Loucy (cell line): ENCODE measurements around the gene ALOX5AP.
A peak's percentile ranks its signal among the peaks of the same experiment; 100 is the strongest.

ENCODE experiments used
- H2AFZ ChIP-seq: fragments of 200-600 bp; sonication (generic); 2 replicates; pipeline ENCODE4 v1.6.0; 2016; ENCODE audit warnings: antibody characterized with exemption, mild to moderate bottlenecking, low read length, moderate library complexity
- H3F3A ChIP-seq: fragments of 200-600 bp; 2 replicates; pipeline ENCODE4 v1.6.0; 2016; ENCODE audit warnings: antibody characterized with exemption, low read depth, mild to moderate bottlenecking
- H3K27me3 ChIP-seq: fragments of 200-600 bp; sonication (generic); 2 replicates; pipeline ENCODE4 v1.6.1; 2014; ENCODE audit warnings: low read length, mild to moderate bottlenecking; ENCODE audit not compliant: insufficient read depth, poor library complexity, severe bottlenecking
- H3K36me3 ChIP-seq: fragments of 200-600 bp; sonication (generic); 2 replicates; pipeline ENCODE4 v1.6.1; 2016; ENCODE audit warnings: low read length; ENCODE audit not compliant: insufficient read depth
- H3K4me1 ChIP-seq: fragments of 200-600 bp; sonication (generic); 2 replicates; pipeline ENCODE4 v1.5.1; 2014; ENCODE audit warnings: low read length, mild to moderate bottlenecking; ENCODE audit not compliant: insufficient read depth, poor library complexity, severe bottlenecking
- H3K4me2 ChIP-seq: fragments of 200-600 bp; sonication (generic); 2 replicates; pipeline ENCODE4 v1.6.0; 2014; ENCODE audit warnings: antibody characterized with exemption, low read length, low read depth, mild to moderate bottlenecking; ENCODE audit not compliant: poor library complexity, severe bottlenecking
- H3K4me3 ChIP-seq: fragments of 200-600 bp; sonication (generic); 2 replicates; pipeline ENCODE4 v1.5.1; 2014; ENCODE audit warnings: low read length, mild to moderate bottlenecking, mixed read lengths; ENCODE audit not compliant: poor library complexity, severe bottlenecking
- H3K79me2 ChIP-seq: fragments of 200-600 bp; sonication (generic); 2 replicates; pipeline ENCODE4 v1.6.1; 2014; ENCODE audit warnings: low read length; ENCODE audit not compliant: insufficient read depth
- H3K9ac ChIP-seq: fragments of 200-600 bp; sonication (generic); 2 replicates; pipeline ENCODE4 v1.6.0; 2014; ENCODE audit warnings: mild to moderate bottlenecking, low read depth, low read length, moderate library complexity; ENCODE audit not compliant: poor library complexity, severe bottlenecking
- H3K9me2 ChIP-seq: fragments of 200-600 bp; sonication (generic); replicated peaks from 2 replicates; pipeline ENCODE4 v1.6.1; 2016; ENCODE audit warnings: low read depth, low read length, mixed read lengths
- H3K9me3 ChIP-seq: fragments of 200-600 bp; sonication (generic); 2 replicates; pipeline ENCODE4 v1.6.1; 2014; ENCODE audit warnings: mild to moderate bottlenecking, antibody characterized with exemption, low read length, low read depth; ENCODE audit not compliant: insufficient read depth
- H4K20me1 ChIP-seq: fragments of 200-600 bp; sonication (generic); 2 replicates; pipeline ENCODE4 v1.6.0; 2014; ENCODE audit warnings: antibody characterized with exemption, low read length, mild to moderate bottlenecking; ENCODE audit not compliant: insufficient read depth, poor library complexity, severe bottlenecking
- CTCF ChIP-seq: fragments of 200-600 bp; sonication (generic); conservative IDR thresholded peaks from 2 replicates; pipeline ENCODE4 v1.5.1; 2014; ENCODE audit warnings: mild to moderate bottlenecking, antibody characterized with exemption, low read length
- EZH2phosphoT487 ChIP-seq: fragments of 200-600 bp; IDR thresholded peaks from 2 replicates; pipeline ENCODE4 v1.6.1; 2018; ENCODE audit warnings: antibody characterized with exemption, mild to moderate bottlenecking, moderate library complexity, borderline replicate concordance

ALOX5AP gene

GRCh38 chr13:30803749-30804148, 68.4 kb downstream of the ALOX5AP start:
- Histone ChIP-seq H2AFZ (no peak overlapping the region), H3K79me2 (no peaks in the 10 kb centered on the region), H3K9me2 (no peaks in the 10 kb centered on the region)

GRCh38 chr13:30804474-30804873, 69.1 kb downstream of the ALOX5AP start:
- Histone ChIP-seq H3K9me3 (no peaks in the 10 kb centered on the region), H3K36me3 (no peaks in the 10 kb centered on the region), H3K4me1 (peaks cover 7% of the 10 kb centered on the region), H4K20me1 (no peaks in the 10 kb centered on the region), H3K4me3 (no peak overlapping the region), H3F3A (no peaks in the 10 kb centered on the region), H3K27me3 (no peaks in the 10 kb centered on the region), H3K79me2 (no peaks in the 10 kb centered on the region), H2AFZ (no peak overlapping the region), H3K9me2 (no peaks in the 10 kb centered on the region), H3K9ac (no peak overlapping the region), H3K4me2 (no peak overlapping the region)
- TF ChIP-seq EZH2phosphoT487: no peak
- 0 out of 2 replicates have a peak, but pooled peaks have one; percentile 16 for TF ChIP-seq CTCF

More at GRCh38 chr13:30803749-30804148, 68.4 kb downstream of the ALOX5AP start:
- no peak overlapping the region for H3K4me2 ChIP-seq
- H3K4me1 ChIP-seq: peaks cover 7% of the 10 kb centered on the region
- H3K27me3 ChIP-seq: no peaks in the 10 kb centered on the region
- H3K4me3 ChIP-seq: no peak overlapping the region
- H4K20me1 ChIP-seq: no peaks in the 10 kb centered on the region
- no peak overlapping the region for H3K9ac ChIP-seq
- no peak for TF ChIP-seq EZH2phosphoT487
- TF ChIP-seq CTCF: no peak
- no peaks in the 10 kb centered on the region for H3F3A ChIP-seq
- H3K9me3 ChIP-seq: no peaks in the 10 kb centered on the region
- H3K36me3 ChIP-seq: no peaks in the 10 kb centered on the region

- H3F3A ChIP-seq: no peaks in the 10 kb centered on the region
- H3K27me3 ChIP-seq: no peaks in the 10 kb centered on the region
- H3K9ac ChIP-seq: no peak overlapping the region
- H3K4me1 ChIP-seq: peaks cover 7% of the 10 kb centered on the region
- H3K4me3 ChIP-seq: no peak overlapping the region
- H3K36me3 ChIP-seq: no peaks in the 10 kb centered on the region
- H4K20me1 ChIP-seq: no peaks in the 10 kb centered on the region
- no peaks in the 10 kb centered on the region for H3K9me3 ChIP-seq
- TF ChIP-seq CTCF: no peak
- no peak for TF ChIP-seq EZH2phosphoT487
- no peaks in the 10 kb centered on the region for H3K9me2 ChIP-seq
- no peak overlapping the region for H3K4me2 ChIP-seq
- H3K79me2 ChIP-seq: no peaks in the 10 kb centered on the region
- H2AFZ ChIP-seq: no peak overlapping the region
Observed at GRCh38 chr13:30805132-30805537, 69.8 kb downstream of the ALOX5AP start.
